Suprapubic skin (tissue), 3 donors: ENCODE data around the gene PEX19.

ENCODE experiments used
- EP300 ChIP-seq: sonication (generic); formaldehyde crosslinking; IDR thresholded peaks from one replicate; pipeline ENCODE4 v1.6.1; 2017; ENCODE audit warnings: antibody characterized with exemption
- POLR2A ChIP-seq, 2 donors: fragments of 450-650 bp; IDR thresholded peaks; one replicate each; pipeline ENCODE4 v1.6.1; 2017; ENCODE audit warnings: antibody characterized with exemption in 2 of 2, mild to moderate bottlenecking in 2 of 2, moderate library complexity in 2 of 2
- TF ChIP-seq, protein P1 (sequence below), 2 donors: fragments of 200-600 bp in 1 of 2; fragments of 450-650 bp in 1 of 2; sonication (generic) in 1 of 2; IDR thresholded peaks; one replicate each; pipeline ENCODE4 v1.5.1; 2016 to 2019; ENCODE audit warnings: antibody characterized with exemption in 2 of 2, mild to moderate bottlenecking in 1 of 2, moderate library complexity in 1 of 2

DNA sequence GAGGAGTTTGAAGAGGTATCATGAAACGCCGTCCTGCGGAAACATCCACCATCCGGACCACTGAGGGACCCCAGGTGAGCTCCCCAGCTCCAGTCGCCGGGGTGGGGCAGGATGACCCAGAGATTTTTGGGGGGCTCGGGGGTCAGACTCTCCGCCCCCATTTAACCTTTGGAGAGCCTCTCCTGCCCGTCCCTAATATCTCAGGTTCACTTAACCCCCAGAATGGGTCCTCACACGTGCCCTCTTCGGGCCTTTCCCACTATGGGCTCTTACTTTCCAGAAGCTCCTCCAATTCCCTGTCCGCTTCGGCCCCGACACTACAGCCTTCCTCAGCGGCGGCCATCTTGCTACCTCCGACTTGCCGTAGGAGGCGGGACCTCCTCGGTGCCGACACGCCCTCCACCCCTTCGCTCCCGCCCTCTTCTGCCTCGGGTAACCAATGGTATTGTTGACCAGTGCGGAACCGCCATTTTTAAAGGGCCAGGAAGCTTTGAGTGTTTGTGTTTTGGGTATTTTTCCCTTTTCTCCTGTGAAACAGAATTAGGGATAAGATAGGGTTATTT is at the start of gene PEX19:
- peak; percentile 24 to 64 for TF ChIP-seq POLR2A (IDR thresholded peaks at IDR 0.05)
- no peak for TF ChIP-seq EP300
- TF ChIP-seq, protein P1, sequence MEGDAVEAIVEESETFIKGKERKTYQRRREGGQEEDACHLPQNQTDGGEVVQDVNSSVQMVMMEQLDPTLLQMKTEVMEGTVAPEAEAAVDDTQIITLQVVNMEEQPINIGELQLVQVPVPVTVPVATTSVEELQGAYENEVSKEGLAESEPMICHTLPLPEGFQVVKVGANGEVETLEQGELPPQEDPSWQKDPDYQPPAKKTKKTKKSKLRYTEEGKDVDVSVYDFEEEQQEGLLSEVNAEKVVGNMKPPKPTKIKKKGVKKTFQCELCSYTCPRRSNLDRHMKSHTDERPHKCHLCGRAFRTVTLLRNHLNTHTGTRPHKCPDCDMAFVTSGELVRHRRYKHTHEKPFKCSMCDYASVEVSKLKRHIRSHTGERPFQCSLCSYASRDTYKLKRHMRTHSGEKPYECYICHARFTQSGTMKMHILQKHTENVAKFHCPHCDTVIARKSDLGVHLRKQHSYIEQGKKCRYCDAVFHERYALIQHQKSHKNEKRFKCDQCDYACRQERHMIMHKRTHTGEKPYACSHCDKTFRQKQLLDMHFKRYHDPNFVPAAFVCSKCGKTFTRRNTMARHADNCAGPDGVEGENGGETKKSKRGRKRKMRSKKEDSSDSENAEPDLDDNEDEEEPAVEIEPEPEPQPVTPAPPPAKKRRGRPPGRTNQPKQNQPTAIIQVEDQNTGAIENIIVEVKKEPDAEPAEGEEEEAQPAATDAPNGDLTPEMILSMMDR (IDR thresholded peaks at IDR 0.05), result no peak
